GM12864 (cell line): ENCODE measurements around the gene MMP13.
A peak's percentile ranks its signal among the peaks of the same experiment; 100 is the strongest.

Source experiments
- DNase-seq: peaks from one replicate; pipeline ENCODE4 v3.0.0-alpha.2; 2011; ENCODE audit warnings: low read depth
- H3K4me3 ChIP-seq: 2 replicates; pipeline ENCODE4 v1.5.1; 2011; ENCODE audit warnings: mild to moderate bottlenecking, low read depth, low read length, control low read depth
- TF ChIP-seq, protein P1 (sequence below): IDR thresholded peaks from 2 replicates; pipeline ENCODE4 v1.5.1; 2011; ENCODE audit warnings: low read depth, mild to moderate bottlenecking, moderate library complexity, low read length, control low read depth, inconsistent platforms; ENCODE audit errors: missing control alignments

The MMP13 gene

DNA sequence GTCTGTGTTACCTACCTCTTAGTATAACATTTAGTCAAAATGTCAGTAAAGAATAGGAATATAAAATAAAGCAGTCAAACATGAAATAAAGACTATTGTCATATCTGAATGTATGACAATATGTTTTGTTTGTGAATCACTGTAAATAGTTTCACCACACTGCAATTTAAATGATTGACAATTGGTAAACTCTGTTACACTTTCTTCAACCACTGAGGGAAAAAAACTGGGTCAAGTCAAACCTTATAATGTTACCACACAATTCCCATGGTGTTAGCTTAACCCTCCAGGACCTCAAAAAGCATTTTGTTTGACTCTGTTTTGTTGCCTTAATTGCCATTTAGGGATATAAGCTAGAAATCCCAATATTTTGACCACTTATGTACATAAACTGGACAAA is 10.5 kb upstream of the MMP13 start:
- no peak for DNase-seq
- H3K4me3 ChIP-seq, result no peak overlapping the region
- TF ChIP-seq, protein P1, sequence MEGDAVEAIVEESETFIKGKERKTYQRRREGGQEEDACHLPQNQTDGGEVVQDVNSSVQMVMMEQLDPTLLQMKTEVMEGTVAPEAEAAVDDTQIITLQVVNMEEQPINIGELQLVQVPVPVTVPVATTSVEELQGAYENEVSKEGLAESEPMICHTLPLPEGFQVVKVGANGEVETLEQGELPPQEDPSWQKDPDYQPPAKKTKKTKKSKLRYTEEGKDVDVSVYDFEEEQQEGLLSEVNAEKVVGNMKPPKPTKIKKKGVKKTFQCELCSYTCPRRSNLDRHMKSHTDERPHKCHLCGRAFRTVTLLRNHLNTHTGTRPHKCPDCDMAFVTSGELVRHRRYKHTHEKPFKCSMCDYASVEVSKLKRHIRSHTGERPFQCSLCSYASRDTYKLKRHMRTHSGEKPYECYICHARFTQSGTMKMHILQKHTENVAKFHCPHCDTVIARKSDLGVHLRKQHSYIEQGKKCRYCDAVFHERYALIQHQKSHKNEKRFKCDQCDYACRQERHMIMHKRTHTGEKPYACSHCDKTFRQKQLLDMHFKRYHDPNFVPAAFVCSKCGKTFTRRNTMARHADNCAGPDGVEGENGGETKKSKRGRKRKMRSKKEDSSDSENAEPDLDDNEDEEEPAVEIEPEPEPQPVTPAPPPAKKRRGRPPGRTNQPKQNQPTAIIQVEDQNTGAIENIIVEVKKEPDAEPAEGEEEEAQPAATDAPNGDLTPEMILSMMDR, result no peak

DNA sequence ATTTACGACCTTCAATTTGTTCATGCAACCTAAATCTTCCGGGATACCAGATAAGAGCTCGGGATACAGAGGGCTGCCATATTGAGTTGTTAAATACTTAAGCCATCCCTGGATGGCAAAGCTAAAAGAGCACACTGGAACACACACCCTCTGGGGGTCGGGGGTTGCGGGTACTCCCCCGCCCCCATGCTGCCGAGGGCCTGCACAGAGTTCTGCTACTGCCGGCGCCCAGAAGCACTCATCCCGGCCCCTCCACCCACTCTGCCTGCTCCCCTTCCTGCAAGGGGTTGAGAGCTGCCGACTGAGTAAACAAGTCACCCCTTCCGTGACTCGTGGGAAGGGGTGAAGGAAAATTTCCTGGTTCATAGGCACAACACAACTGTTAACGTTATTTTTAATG is 9.3 kb upstream of the MMP13 start:
- TF ChIP-seq, protein P1, result no peak
- no peak for DNase-seq
- no peak overlapping the region for H3K4me3 ChIP-seq

DNA sequence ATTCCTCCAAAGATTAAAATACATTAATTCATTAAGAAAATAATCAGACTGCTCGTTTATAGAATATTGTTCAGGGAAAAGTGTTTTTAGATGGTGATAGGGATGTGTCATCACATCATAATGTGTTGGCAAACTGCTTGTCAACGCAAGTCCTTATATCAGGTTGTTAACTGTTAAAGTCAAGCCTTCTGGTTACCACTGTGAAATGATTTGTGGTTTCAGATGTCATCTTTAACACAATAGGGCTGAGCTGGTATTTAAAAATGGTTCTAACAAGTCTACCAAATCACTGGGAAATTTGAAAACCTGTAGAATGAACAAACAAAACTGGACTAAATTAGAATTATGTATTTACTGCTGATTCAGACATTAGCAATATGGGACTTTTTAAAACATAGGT is 2.4 kb upstream of the MMP13 start:
- H3K4me3 ChIP-seq, result no peak overlapping the region
- TF ChIP-seq, protein P1, result no peak
- no peak for DNase-seq

DNA sequence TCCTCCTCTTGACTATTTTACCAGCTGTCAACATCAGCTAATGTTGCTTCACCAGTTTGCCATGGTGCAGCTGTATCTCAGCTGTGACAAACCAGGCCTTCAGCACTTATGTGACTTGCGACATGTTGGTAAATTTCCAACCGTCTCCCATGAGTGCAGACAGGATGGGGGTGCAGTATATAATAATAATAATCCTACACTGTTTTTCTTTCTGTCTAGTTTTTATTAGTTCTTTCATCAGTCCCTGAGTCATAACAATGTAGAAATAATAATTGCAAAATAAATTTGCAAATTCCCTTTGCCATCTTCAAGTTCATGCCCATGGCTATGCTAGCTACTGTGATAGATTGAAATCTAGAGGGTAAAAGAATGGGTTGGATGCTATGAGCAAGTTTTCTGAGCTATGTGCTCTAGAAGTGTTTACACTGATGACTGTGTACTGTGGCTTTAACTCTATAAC is 4.9 kb downstream of the MMP13 start:
- TF ChIP-seq, protein P1, result no peak
- no peak overlapping the region for H3K4me3 ChIP-seq
- DNase-seq, result no peak

DNA sequence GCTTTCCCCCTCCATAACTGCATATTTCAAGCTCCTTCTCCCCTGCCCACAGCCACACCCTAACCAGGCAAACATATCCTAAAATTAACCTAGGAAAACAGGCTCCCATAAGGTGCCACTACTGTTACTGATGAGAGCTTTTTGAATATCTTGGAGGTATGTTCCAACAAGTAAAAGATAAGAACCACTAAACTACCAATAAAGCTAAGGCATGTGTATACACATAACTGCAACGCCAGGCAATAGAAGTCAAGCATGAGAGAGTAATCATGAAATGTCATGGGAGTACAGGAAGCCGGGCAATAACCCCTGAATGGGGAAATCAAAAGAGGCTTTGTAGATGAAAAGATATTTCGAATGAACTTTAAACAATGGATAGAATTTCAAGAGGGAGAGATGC is 9.3 kb downstream of the MMP13 start:
- no peak for DNase-seq
- no peak overlapping the region for H3K4me3 ChIP-seq

DNA sequence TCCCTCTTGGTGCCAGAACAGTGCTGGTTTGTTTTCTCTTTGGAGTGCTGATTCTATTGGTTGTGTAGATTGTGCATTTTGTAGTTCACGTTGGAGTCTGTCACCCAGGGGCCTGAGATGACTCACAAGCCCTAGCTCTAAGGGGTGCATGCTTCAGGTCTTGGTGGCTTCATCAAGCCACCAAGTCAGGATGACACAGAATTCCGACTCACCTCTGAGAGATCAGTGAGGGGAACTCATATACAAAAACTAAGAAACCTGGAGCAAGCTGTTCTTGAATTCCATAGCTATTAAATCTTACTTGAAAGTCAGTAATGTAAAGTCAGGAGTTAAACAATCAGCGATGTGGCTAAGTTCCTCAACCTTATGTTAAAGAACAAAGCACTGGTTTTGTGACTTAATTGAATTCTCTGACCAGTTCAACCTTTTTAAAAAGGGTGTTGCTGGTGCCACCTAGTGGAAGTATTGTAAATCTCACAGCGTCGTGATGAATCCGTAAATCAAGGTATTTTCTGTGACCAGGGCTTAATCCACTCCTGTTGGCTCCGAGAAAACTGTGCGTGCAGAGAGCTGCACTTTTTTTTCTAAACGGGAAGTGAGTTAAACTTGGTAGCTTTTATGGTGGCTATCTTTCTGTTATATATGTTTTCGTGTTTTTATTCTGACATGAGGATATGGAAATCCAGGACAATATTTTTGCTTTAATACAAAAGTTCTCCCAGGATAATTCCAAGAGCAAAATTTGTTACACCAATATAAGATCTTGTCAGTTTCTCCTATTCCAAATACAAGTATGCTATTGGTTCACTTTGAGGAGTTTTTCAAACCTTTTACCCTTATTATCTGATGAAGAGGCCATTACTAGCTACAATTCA is 14.6 kb downstream of the MMP13 start:
- H3K4me3 ChIP-seq, result no peak overlapping the region
- TF ChIP-seq, protein P1, result peak; percentile 76
- peak; percentile 12 for DNase-seq

More for the DNA sequence above, 9.3 kb downstream of the MMP13 start:
- TF ChIP-seq, protein P1, result no peak
